Left lung (tissue), 10 donors: ENCODE measurements around the gene ARHGEF16. TPM values are rescaled to one million over a fixed set of nuclear protein-coding genes. Genes with fewer than 3 reads are reported as not detected.

Experiments used
- ATAC-seq: fragments of 200-7000 bp; cut with Tn5 transposase; one replicate; pipeline ENCODE4 v1.9.1; 2020; ENCODE audit warnings: moderate library complexity
- DNase-seq, 4 donors: peaks; one replicate each; pipeline ENCODE4 v3.0.0-alpha.2; 2013 to 2020
- H3K27ac ChIP-seq, 2 donors: fragments of 200-600 bp; sonication (generic) in 1 of 2; one replicate each; pipeline versions ENCODE4 v1.5.0 to v1.8.0; 2020 to 2021
- H3K27me3 ChIP-seq, 2 donors: fragments of 200-600 bp; sonication (generic) in 1 of 2; one replicate each; pipeline versions ENCODE4 v1.5.0 to v1.8.0; 2020 to 2021
- H3K36me3 ChIP-seq, 2 donors: fragments of 200-600 bp; sonication (generic) in 1 of 2; one replicate each; pipeline versions ENCODE4 v1.5.0 to v1.8.0; 2020 to 2021
- H3K4me1 ChIP-seq, 2 donors: fragments of 200-600 bp; one replicate each; pipeline ENCODE4 v1.8.0; 2021
- H3K4me3 ChIP-seq, 2 donors: fragments of 200-600 bp; sonication (generic) in 1 of 2; one replicate each; pipeline versions ENCODE4 v1.5.0 to v1.8.0; 2020 to 2021; ENCODE audit warnings: mild to moderate bottlenecking in 1 of 2
- H3K9me3 ChIP-seq, 2 donors: fragments of 200-600 bp; sonication (generic) in 1 of 2; one replicate each; pipeline versions ENCODE4 v1.5.0 to v1.8.0; 2020 to 2021
- CTCF ChIP-seq, 2 donors: fragments of 200-600 bp; sonication (generic) in 1 of 2; IDR thresholded peaks; one replicate each; pipeline versions ENCODE4 v1.5.0 to v1.8.0; 2021; ENCODE audit warnings: antibody characterized with exemption in 2 of 2
- intact Hi-C, 2 donors: fragments of 100-400 bp; cut with DNase I; formaldehyde crosslinking; loops; one replicate each; pipeline versions ENCODE4 v1.11.2 to v1.14.2; 2022
- polyA plus RNA-seq, 6 donors: library from polyadenylated mRNA; unstranded; fragments of 120-200 nt; gene quantifications; one replicate each; pipeline ENCODE4 v1.2.1, GENCODE V29; 2013; ENCODE audit not compliant: insufficient read length in 6 of 6
- total RNA-seq, 2 donors: library from RNA; stranded (reverse); fragmentation: NEBNext Ultra II Directional; extraction: Animal tissue kit (Norgen Biotek cat#: 25700); gene quantifications; one replicate each; pipeline ENCODE4 v1.2.1, GENCODE V29; 2021
- donor health status: DM: no; HTN: yes; CAD: no.
- donor health status: DM: no; HTN: no; CAD: no.

The ARHGEF16 gene
- total and polyA plus RNA-seq, 8 donors, result 8.3 to 11.8 (median 9.7) TPM

DNA sequence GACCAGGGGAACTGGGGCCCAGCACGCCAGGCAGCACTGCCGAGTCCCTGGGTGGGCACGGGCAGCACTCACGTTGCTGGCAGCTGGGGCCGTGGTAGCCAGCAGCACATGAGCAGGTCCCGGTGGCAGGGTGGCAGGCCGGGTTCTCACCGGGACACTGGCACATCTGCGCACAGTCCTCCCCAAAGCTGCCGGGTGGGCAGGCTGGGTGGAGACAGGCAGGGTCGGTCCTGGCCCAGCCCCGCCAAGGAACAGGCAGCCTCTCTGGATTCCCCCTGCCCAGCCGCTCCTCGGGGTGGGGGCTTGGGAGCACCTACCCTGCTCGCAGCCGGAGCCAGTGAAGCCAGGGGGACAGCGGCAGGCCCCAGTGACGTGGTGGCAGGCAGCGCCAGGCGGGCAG lies 42.5 kb downstream of the ARHGEF16 start:
- no peaks in the 10 kb centered on the region for H3K9me3 ChIP-seq
- no peak overlapping the region for H3K27ac ChIP-seq
- H3K36me3 ChIP-seq, result peaks cover 0 to 42% of the 10 kb centered on the region in 2 donors
- no peaks in the 10 kb centered on the region for H3K27me3 ChIP-seq
- intact Hi-C loops, result loop anchor here in 1 of 2 donors (10.0 kb wide), 1 partner anchor 128 kb away; the partner anchor contains the start of gene TPRG1L
- no peak for TF ChIP-seq CTCF (IDR thresholded peaks at IDR 0.05)
- H3K4me1 ChIP-seq, result peaks cover 0 to under 1% of the 10 kb centered on the region in 2 donors
- ATAC-seq (no peak), DNase-seq (no peak)
- H3K4me3 ChIP-seq, result no peak overlapping the region

DNA sequence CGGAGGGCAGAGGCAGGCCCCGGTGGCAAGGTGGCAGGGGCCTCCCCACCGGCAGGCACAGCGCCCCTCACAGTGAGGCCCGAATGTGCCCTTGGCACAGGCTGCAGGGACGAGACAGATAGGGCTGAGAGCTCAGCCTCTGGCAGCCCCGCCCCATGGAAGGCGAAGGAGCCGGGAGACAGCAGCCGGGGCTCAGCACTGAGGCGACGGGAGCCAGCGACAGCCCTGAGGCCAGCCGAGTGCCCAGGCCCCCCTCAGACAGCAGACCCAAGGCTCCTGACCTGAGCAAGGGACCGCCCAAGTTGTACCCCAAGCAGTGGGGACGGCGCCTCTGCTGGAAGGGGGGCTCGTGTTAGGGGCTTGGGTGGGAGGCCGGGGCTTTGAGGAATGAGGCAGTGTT lies 43.1 kb downstream of the ARHGEF16 start:
- intact Hi-C loops, result loop anchor here in 1 of 2 donors (10.0 kb wide), 1 partner anchor 127 kb away; the partner anchor contains the start of gene TPRG1L
- no peak overlapping the region for H3K4me3 ChIP-seq
- no peak overlapping the region for H3K27ac ChIP-seq
- no peak for ATAC-seq
- H3K4me1 ChIP-seq, result no peaks in the 10 kb centered on the region
- TF ChIP-seq CTCF (IDR thresholded peaks at IDR 0.05), result no peak
- DNase-seq, result no peak
- H3K27me3 ChIP-seq, result no peaks in the 10 kb centered on the region
- H3K36me3 ChIP-seq, result peaks cover 0 to 42% of the 10 kb centered on the region in 2 donors
- H3K9me3 ChIP-seq, result no peaks in the 10 kb centered on the region

- Histone ChIP-seq H3K4me1 (no peaks in the 10 kb centered on the region), H3K9me3 (no peaks in the 10 kb centered on the region), H3K27ac (no peak overlapping the region), H3K4me3 (no peak overlapping the region), H3K27me3 (no peaks in the 10 kb centered on the region), H3K36me3 (peaks cover 0 to 42% of the 10 kb centered on the region in 2 donors)
- TF ChIP-seq CTCF (IDR thresholded peaks at IDR 0.05), result no peak
- no peak for DNase-seq
- intact Hi-C loops, result loop anchor here in 1 of 2 donors (10.0 kb wide), 1 partner anchor 126 kb away; the partner anchor contains the start of gene TPRG1L
- ATAC-seq, result no peak
Measured at GRCh38 chr1:3498246-3498930, 43.9 kb downstream of the ARHGEF16 start.

- no peak overlapping the region for H3K27ac ChIP-seq
- peaks cover 0 to 42% of the 10 kb centered on the region in 2 donors for H3K36me3 ChIP-seq
- H3K4me3 ChIP-seq, result no peak overlapping the region
- TF ChIP-seq CTCF (IDR thresholded peaks at IDR 0.05), result no peak
- DNase-seq, result no peak
- no peak for ATAC-seq
- H3K9me3 ChIP-seq, result no peaks in the 10 kb centered on the region
- H3K4me1 ChIP-seq, result no peaks in the 10 kb centered on the region
- intact Hi-C loops, result loop anchor here in 1 of 2 donors (10.0 kb wide), 1 partner anchor 126 kb away; the partner anchor contains the start of gene TPRG1L
- no peaks in the 10 kb centered on the region for H3K27me3 ChIP-seq
Measured at GRCh38 chr1:3498986-3499385, 44.5 kb downstream of the ARHGEF16 start.

DNA sequence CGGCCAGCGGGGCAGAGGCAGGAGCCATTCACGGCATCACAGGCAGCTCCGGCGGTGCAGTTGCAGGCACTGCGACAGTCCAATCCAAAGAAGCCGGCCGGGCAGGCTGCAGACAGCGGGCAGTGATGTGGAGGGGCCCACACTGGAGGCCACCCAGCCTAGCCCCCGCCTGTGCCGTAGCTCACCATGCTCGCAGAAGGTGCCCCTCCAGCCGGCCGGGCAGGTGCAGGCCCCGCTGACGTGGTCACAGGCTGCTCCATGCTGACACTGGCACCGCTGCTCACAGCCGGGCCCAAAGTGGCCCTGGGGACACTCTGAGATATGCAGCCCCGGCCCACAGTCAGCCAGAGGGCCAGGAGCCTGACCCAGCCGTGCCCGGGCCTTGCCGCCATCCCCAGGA lies 45.1 kb downstream of the ARHGEF16 start:
- no peak overlapping the region for H3K27ac ChIP-seq
- intact Hi-C loops, result loop anchor here in 1 of 2 donors (10.0 kb wide), 1 partner anchor 125 kb away; the partner anchor contains the start of gene TPRG1L
- peaks cover 0 to 45% of the 10 kb centered on the region in 2 donors for H3K36me3 ChIP-seq
- DNase-seq (no peak), ATAC-seq (no peak)
- H3K27me3 ChIP-seq, result no peaks in the 10 kb centered on the region
- no peaks in the 10 kb centered on the region for H3K9me3 ChIP-seq
- H3K4me1 ChIP-seq, result peaks cover 0 to 4% of the 10 kb centered on the region in 2 donors
- no peak for TF ChIP-seq CTCF (IDR thresholded peaks at IDR 0.05)
- H3K4me3 ChIP-seq, result no peak overlapping the region
